ENCODE results near the gene DPP10. TPM values are rescaled to one million over a fixed set of nuclear protein-coding genes. Genes with fewer than 3 reads are reported as not detected.
"Not testable (repeated sequence)": the region's sequence is repeated elsewhere in the genome, so short reads cannot be mapped to it uniquely, and the experiment has no call there.

Gene DPP10
- total RNA-seq, 2 experiments from 2014 or later, result not detected

DNA sequence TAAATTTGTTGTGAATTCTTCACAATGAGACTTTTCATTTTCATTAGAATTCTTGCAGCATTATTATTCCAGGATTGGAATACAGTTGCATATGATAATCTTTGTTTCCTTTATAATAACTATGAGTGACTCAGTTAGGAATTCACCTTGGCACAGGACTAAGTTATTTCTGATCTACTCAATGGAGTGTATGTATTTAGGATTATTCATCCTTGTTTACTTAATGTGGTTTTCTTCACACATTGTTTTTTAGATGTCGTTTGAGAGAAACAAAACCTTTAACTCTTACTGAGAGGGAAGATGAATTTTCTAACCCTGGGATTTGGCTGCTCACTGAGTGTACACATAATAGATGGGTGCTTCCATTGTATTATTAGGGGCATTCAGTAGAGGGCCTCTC lies 970.1 kb downstream of the DPP10 start:
- TF ChIP-seq, protein P1, sequence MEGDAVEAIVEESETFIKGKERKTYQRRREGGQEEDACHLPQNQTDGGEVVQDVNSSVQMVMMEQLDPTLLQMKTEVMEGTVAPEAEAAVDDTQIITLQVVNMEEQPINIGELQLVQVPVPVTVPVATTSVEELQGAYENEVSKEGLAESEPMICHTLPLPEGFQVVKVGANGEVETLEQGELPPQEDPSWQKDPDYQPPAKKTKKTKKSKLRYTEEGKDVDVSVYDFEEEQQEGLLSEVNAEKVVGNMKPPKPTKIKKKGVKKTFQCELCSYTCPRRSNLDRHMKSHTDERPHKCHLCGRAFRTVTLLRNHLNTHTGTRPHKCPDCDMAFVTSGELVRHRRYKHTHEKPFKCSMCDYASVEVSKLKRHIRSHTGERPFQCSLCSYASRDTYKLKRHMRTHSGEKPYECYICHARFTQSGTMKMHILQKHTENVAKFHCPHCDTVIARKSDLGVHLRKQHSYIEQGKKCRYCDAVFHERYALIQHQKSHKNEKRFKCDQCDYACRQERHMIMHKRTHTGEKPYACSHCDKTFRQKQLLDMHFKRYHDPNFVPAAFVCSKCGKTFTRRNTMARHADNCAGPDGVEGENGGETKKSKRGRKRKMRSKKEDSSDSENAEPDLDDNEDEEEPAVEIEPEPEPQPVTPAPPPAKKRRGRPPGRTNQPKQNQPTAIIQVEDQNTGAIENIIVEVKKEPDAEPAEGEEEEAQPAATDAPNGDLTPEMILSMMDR (IDR thresholded peaks at IDR 0.05), result no peak
- peaks cover 24% of the 10 kb centered on the region for H3K9me3 Mint-ChIP-seq
- no peaks in the 10 kb centered on the region for H3K36me3 Mint-ChIP-seq (ENCODE audit: low read depth)

DNA sequence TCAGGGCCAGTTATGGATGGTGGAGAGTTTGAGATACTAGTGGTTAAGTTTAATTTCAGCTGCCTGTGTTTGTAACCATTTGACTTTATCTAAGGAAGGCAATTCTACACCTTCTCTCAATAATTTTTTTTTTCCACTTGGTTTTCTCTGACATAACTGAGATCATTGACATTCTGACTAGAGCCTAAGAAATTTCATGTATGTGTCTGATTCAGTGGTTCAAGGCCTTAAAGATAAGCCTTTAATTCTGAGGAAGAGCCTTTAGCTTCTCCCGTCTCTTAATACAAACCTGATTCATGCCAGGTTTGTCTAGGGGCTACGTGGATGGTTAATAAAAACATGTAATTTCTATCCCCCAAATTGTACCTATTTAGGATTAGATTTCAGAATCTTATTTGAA lies 971.4 kb downstream of the DPP10 start:
- Mint-ChIP-seq H3K27me3 (no peaks in the 10 kb centered on the region), H3K4me3 (no peak overlapping the region), H3K36me3 (ENCODE audit: low read depth) (no peaks in the 10 kb centered on the region), H3K4me1 (ENCODE audit: low read depth) (no peaks in the 10 kb centered on the region), H3K27ac (no peak overlapping the region), H3K9me3 (peaks cover 27% of the 10 kb centered on the region)
- DNase-seq, result no peak
- TF ChIP-seq, protein P1 (IDR thresholded peaks at IDR 0.05), result no peak
- POLR2A ChIA-PET, result interaction anchor here (0.7 kb wide), 1 partner anchor 444 kb away, joined by 5 read pairs; no protein-coding TSS in a partner anchor
- no peak for ATAC-seq
- CTCF ChIA-PET, result no interaction called here
- intact Hi-C loops (cut with micrococcal nuclease), result no loop called here

More for the DNA sequence above, 970.1 kb downstream of the DPP10 start:
- DNase-seq, result no peak
- Mint-ChIP-seq H3K4me3 (no peak overlapping the region), H3K4me1 (ENCODE audit: low read depth) (no peaks in the 10 kb centered on the region), H3K27ac (no peak overlapping the region), H3K27me3 (no peaks in the 10 kb centered on the region)
- ChIA-PET POLR2A (no interaction called here), CTCF (no interaction called here)
- intact Hi-C loops (cut with micrococcal nuclease), result no loop called here
- no peak for ATAC-seq

DNA sequence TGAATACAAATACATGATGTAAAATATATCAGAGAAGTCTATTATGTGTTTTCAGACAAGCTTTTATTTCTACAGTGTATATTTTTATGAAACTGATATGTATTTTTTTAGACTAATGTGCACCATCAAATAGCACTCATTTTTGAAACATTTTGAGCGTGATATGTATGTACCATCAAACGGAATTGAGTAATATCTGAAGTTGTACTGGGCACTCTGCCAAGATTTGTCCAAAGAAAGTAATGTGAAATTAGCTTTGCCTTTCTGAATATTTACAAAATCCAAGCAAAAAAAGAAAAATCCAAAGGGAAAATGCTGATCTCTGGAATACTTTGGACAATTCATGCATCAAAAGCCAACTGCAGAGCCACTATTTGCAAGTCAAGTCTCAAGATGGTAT lies 972.0 kb downstream of the DPP10 start:
- no peaks in the 10 kb centered on the region for H3K27me3 Mint-ChIP-seq
- DNase-seq, result no peak
- ChIA-PET CTCF (no interaction called here), POLR2A (no interaction called here)
- H3K9me3 Mint-ChIP-seq, result peaks cover 28% of the 10 kb centered on the region
- no peak overlapping the region for H3K4me3 Mint-ChIP-seq
- H3K36me3 Mint-ChIP-seq (ENCODE audit: low read depth), result no peaks in the 10 kb centered on the region
- TF ChIP-seq, protein P1 (IDR thresholded peaks at IDR 0.05), result no peak
- H3K27ac Mint-ChIP-seq, result no peak overlapping the region
- no peaks in the 10 kb centered on the region for H3K4me1 Mint-ChIP-seq (ENCODE audit: low read depth)
- intact Hi-C loops (cut with micrococcal nuclease), result no loop called here
- ATAC-seq, result no peak

DNA sequence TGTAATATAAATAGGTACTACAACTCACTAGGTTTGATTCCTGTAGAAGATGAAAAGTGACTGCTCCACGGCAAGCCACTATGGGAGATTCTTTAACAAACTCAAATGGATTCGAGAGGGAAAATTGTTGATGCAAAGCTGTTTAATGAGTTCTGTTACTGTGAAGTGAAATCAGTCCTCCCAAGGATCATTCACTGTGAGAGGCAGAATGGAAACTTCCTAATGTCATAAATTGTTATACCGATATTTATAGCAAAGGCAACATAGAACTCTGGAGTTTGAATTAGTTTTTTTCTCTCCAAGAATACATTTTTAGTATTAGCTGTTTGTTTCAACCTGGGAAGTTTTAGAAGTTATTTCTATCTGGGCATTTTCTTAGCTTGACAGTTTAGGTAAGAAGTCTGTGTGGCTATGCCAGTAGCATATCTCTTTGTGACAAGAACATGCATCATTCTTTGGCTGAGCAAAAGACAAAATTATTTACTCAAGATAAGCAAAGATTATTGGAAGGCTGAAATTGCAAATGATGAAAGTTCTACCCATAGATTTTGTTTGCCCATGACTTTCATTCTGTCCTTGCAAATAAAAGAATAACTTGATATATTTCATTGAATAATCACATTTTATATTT lies 979.7 kb downstream of the DPP10 start:
- ChIA-PET POLR2A (no interaction called here), CTCF (no interaction called here)
- Mint-ChIP-seq H3K4me1 (ENCODE audit: low read depth) (no peaks in the 10 kb centered on the region), H3K4me3 (no peak overlapping the region), H3K36me3 (ENCODE audit: low read depth) (no peaks in the 10 kb centered on the region), H3K27ac (no peak overlapping the region), H3K9me3 (peaks cover 14% of the 10 kb centered on the region), H3K27me3 (no peaks in the 10 kb centered on the region)
- intact Hi-C loops (cut with micrococcal nuclease), result no loop called here
- no peak for DNase-seq
- ATAC-seq, result no peak
- TF ChIP-seq, protein P1 (IDR thresholded peaks at IDR 0.05), result no peak

DNA sequence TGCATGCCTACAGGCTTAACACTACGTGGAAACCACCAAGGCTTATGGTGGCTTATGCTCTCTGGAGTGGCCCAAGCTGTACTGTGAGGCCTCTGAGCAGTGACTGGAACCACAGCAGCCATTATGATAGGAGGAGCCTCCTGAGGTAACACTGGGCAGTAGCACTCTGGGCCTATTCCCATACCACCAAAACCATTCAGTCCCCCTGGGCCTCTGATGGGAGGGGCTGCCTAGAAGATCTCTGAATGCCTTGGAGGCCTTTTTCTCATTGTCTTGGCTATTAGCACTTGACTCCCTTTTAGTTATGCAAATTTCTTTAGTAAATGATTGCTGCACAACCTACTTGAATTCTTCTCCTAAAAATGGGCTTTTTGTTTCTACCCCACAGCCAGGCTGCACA lies 985.0 kb downstream of the DPP10 start:
- DNase-seq, result no peak
- ChIA-PET POLR2A (no interaction called here), CTCF (no interaction called here)
- no peak for ATAC-seq
- Mint-ChIP-seq H3K27me3 (no peaks in the 10 kb centered on the region), H3K4me1 (ENCODE audit: low read depth) (no peaks in the 10 kb centered on the region), H3K4me3 (no peak overlapping the region), H3K27ac (no peak overlapping the region), H3K9me3 (peaks cover 17% of the 10 kb centered on the region), H3K36me3 (ENCODE audit: low read depth) (no peaks in the 10 kb centered on the region)
- TF ChIP-seq, protein P1 (IDR thresholded peaks at IDR 0.05), result no peak
- intact Hi-C loops (cut with micrococcal nuclease), result no loop called here

DNA sequence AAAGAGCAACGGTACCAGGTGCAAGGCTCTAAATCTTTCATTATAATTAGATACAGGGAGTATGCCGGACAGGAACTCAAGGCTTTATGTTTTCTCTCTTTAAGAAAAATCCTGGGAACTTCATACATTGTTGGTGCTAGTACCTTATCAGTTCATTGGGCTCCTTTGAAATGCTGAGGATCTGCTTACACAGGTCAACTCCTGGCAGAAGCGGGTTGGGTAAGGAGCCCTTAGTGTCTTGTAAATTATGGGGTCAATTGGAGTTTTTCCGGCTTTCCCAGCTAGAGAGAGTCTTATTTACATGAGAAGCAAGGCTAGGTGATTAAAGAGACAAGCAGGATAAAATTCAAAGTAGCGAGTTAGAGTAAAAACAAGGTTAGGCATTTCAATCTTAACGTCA lies 998.3 kb downstream of the DPP10 start:
- POLR2A ChIA-PET; intact Hi-C loops (cut with micrococcal nuclease); H3K27ac Mint-ChIP-seq; ATAC-seq; CTCF ChIA-PET; H3K4me3 Mint-ChIP-seq; H3K4me1 Mint-ChIP-seq (ENCODE audit: low read depth); H3K36me3 Mint-ChIP-seq (ENCODE audit: low read depth); H3K27me3 Mint-ChIP-seq; DNase-seq: not testable (repeated sequence)
- peaks cover 14% of the 10 kb centered on the region for H3K9me3 Mint-ChIP-seq

Data from activated CD8-positive, alpha-beta T cell treated with anti-CD3 and anti-CD28 coated beads for 36 hours (primary cell).